Peyer's patch (tissue), 4 donors: ENCODE data around the gene TOM1L2.
"Not testable (repeated sequence)": the region's sequence is repeated elsewhere in the genome, so short reads cannot be mapped to it uniquely, and the experiment has no call there.

Experiments used
- POLR2A ChIP-seq, 2 donors: fragments of 450-650 bp; IDR thresholded peaks; one replicate each; pipeline ENCODE4 v1.5.1; 2017; ENCODE audit warnings: antibody characterized with exemption in 2 of 2, mild to moderate bottlenecking in 2 of 2, moderate library complexity in 2 of 2
- TF ChIP-seq, protein P1 (sequence below), 6 experiments: fragments of 450-650 bp in 4 of 6; fragments of 200-600 bp in 2 of 6; sonication (generic) in 1 of 6; IDR thresholded peaks; one replicate each; pipeline ENCODE4 v1.5.1; 2017 to 2019; ENCODE audit warnings: antibody characterized with exemption in 6 of 6, mild to moderate bottlenecking in 3 of 6, moderate library complexity in 1 of 6

DNA sequence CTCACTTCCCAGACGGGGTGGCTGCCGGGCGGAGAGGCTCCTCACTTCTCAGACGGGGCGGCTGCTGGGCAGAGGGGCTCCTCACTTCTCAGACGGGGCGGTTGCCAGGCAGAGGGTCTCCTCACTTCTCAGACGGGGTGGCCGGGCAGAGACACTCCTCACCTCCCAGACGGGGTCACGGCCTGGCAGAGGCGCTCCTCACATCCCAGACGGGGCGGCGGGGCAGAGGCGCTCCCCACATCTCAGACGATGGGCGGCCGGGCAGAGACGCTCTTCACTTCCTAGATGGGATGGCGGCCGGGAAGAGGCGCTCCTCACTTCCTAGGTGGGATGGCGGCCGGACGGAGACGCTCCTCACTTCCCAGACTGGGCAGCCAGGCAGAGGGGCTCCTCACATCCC lies 59.9 kb downstream of the TOM1L2 start:
- TF ChIP-seq, protein P1, sequence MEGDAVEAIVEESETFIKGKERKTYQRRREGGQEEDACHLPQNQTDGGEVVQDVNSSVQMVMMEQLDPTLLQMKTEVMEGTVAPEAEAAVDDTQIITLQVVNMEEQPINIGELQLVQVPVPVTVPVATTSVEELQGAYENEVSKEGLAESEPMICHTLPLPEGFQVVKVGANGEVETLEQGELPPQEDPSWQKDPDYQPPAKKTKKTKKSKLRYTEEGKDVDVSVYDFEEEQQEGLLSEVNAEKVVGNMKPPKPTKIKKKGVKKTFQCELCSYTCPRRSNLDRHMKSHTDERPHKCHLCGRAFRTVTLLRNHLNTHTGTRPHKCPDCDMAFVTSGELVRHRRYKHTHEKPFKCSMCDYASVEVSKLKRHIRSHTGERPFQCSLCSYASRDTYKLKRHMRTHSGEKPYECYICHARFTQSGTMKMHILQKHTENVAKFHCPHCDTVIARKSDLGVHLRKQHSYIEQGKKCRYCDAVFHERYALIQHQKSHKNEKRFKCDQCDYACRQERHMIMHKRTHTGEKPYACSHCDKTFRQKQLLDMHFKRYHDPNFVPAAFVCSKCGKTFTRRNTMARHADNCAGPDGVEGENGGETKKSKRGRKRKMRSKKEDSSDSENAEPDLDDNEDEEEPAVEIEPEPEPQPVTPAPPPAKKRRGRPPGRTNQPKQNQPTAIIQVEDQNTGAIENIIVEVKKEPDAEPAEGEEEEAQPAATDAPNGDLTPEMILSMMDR (IDR thresholded peaks at IDR 0.05) = not testable (repeated sequence)
- TF ChIP-seq POLR2A (IDR thresholded peaks at IDR 0.05) = not testable (repeated sequence)
